GM12892 (cell line): ENCODE data around the gene DRAXIN.

Experiments used
- POLR2A ChIP-seq: IDR thresholded peaks from 2 replicates; pipeline ENCODE4 v1.6.1; 2011; ENCODE audit warnings: low read depth, low read length, control low read depth
- POLR2AphosphoS5 ChIP-seq: IDR thresholded peaks from 2 replicates; pipeline ENCODE4 v1.6.1; 2011; ENCODE audit warnings: low read depth, low read length, control low read depth

GRCh38 chr1:11653101-11653860 lies 38.2 kb upstream of the DRAXIN start:
- TF ChIP-seq POLR2A (no peak), POLR2AphosphoS5 (no peak)
